HEK293T (cell line): ENCODE measurements around the gene DOCK2.

Experiments
- FOXA1 ChIP-seq: fragments of 450-650 bp; IDR thresholded peaks from 2 replicates; pipeline ENCODE4 v1.6.1; 2016; ENCODE audit warnings: mild to moderate bottlenecking
- L3MBTL2 ChIP-seq: fragments of 450-650 bp; conservative IDR thresholded peaks from 2 replicates; pipeline ENCODE4 v1.6.1; 2016; ENCODE audit warnings: mild to moderate bottlenecking
- SP1 ChIP-seq: fragments of 450-650 bp; IDR thresholded peaks from 2 replicates; pipeline ENCODE4 v1.6.1; 2017
- SUZ12 ChIP-seq: fragments of 450-650 bp; IDR thresholded peaks from 2 replicates; pipeline ENCODE4 v1.6.1; 2016; ENCODE audit warnings: mild to moderate bottlenecking
- TF ChIP-seq, protein P1 (sequence below): fragments of 450-650 bp; IDR thresholded peaks from 2 replicates; pipeline ENCODE4 v1.6.1; 2016

DNA sequence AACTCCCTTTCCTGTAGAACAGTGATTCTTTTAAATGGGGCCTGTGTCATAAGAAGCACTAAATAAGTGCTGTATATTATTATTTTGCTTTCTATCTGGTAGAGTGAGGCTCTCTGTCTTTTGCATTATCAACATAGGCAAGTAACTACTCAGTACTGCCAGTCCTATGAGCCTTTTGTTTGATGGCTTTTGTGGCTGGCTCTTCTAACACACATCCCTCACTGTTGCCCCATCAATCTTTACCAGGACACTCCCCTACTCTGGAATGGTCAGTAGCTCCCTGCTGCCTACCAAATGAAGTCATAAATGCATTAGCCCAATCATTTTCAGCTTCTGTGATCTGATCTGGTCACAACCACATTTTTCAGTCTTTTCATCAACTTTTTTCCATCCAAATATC is 205.6 kb downstream of the DOCK2 start:
- TF ChIP-seq, protein P1, sequence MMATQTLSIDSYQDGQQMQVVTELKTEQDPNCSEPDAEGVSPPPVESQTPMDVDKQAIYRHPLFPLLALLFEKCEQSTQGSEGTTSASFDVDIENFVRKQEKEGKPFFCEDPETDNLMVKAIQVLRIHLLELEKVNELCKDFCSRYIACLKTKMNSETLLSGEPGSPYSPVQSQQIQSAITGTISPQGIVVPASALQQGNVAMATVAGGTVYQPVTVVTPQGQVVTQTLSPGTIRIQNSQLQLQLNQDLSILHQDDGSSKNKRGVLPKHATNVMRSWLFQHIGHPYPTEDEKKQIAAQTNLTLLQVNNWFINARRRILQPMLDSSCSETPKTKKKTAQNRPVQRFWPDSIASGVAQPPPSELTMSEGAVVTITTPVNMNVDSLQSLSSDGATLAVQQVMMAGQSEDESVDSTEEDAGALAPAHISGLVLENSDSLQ = no peak
- TF ChIP-seq FOXA1 = no peak
- no peak for TF ChIP-seq SP1
- TF ChIP-seq SUZ12 = no peak
- no peak for TF ChIP-seq L3MBTL2
